Epithelial cell of esophagus (primary cell): ENCODE results near the gene TNS3.
"Not testable (repeated sequence)": the region's sequence is repeated elsewhere in the genome, so short reads cannot be mapped to it uniquely, and the experiment has no call there.

Experiments used
- DNase-seq: peaks from one replicate; pipeline ENCODE4 v3.0.0; 2010; ENCODE audit warnings: low read depth
- H3K4me3 ChIP-seq: 2 replicates; pipeline ENCODE4 v1.5.1; 2011; ENCODE audit warnings: mild to moderate bottlenecking, low read length, control low read depth
- CTCF ChIP-seq: IDR thresholded peaks from 2 replicates; pipeline ENCODE4 v1.5.1; 2011; ENCODE audit warnings: low read depth, mild to moderate bottlenecking, low read length, control low read depth, inconsistent platforms; ENCODE audit not compliant: insufficient read depth; ENCODE audit errors: missing control alignments

The TNS3 gene

GRCh38 chr7:47591655-47592572 lies 10.0 kb upstream of the TNS3 start:
- no peak overlapping the region for H3K4me3 ChIP-seq
- DNase-seq = no peak
- TF ChIP-seq CTCF = no peak

- DNase-seq = no peak
- no peak for TF ChIP-seq CTCF
- no peak overlapping the region for H3K4me3 ChIP-seq
These were observed 9.3 kb upstream of the TNS3 start for GRCh38 chr7:47591089-47591654.

GRCh38 chr7:47590215-47590614 lies 8.3 kb upstream of the TNS3 start:
- not testable (repeated sequence) for H3K4me3 ChIP-seq, DNase-seq

- DNase-seq = no peak
- TF ChIP-seq CTCF = no peak
- no peak overlapping the region for H3K4me3 ChIP-seq
These were observed 6.9 kb upstream of the TNS3 start for GRCh38 chr7:47588704-47589225.

GRCh38 chr7:47587976-47588375 lies 6.1 kb upstream of the TNS3 start:
- TF ChIP-seq CTCF = no peak
- H3K4me3 ChIP-seq = no peak overlapping the region
- DNase-seq = no peak

- TF ChIP-seq CTCF = no peak
- no peak for DNase-seq
- H3K4me3 ChIP-seq = no peak overlapping the region
These were observed 5.4 kb upstream of the TNS3 start for GRCh38 chr7:47587351-47587750.

DNA sequence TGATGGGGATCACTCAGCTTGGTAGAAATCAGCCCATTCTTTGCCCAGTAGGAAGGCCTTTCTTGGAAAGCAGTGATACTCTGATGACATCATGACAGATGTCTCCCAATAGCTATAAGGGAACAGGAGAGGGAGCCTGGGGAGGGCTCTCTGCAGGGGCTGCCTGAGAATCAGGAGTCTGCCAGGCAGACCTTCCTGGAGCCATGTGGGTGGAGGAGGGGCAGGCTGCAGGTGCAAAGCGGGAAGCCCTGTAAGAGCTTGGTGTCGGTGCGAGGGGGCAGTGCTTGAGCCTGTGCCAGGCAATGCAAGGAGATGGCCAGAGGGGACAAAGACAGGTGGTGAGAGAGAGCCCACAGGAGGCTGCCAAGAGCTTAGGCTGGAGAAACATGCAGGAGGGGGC lies 5.0 kb upstream of the TNS3 start:
- TF ChIP-seq CTCF = no peak
- no peak overlapping the region for H3K4me3 ChIP-seq
- DNase-seq = no peak

DNA sequence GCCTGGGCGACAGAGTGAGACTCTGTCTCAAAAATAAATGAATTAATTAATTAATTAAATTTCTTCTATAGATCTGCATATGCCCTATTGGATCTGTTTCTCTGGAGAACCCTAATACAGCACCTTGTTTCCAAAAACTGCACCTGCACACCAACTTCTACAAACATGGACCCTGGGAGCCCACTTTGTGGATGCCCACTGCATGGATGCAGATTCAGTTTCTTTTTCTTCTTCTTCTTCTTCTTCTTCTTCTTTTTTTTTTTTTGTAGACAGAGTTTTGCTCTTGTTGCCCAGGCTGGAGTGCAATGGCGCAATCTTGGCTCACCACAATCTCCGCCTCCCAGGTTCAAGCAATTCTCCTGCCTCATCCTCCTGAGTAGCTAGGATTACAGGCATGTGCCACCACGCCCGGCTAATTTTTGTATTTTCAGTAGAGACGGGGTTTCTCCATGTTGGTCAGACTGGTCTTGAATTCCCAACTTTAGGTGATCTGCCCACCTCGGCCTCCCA lies 4.3 kb upstream of the TNS3 start:
- not testable (repeated sequence) for H3K4me3 ChIP-seq, DNase-seq
